Naive B cell (primary cell): ENCODE data around the gene TACR2. TPM values are rescaled to one million over a fixed set of nuclear protein-coding genes. Genes with fewer than 3 reads are reported as not detected.
A peak's percentile ranks its signal among the peaks of the same experiment; 100 is the strongest.

ENCODE experiments used
- ATAC-seq, 2 donors: fragments of 150-1000 bp; cut with Tn5 transposase; 2 replicates each; pipeline ENCODE4 v1.10.0; 2021; ENCODE audit warnings: low read depth in 2 of 2, mild to moderate bottlenecking in 2 of 2, moderate library complexity in 2 of 2
- DNase-seq: peaks from one replicate; pipeline ENCODE4 v3.0.0; 2022
- H3K27ac Mint-ChIP-seq, 6 donors: one replicate each; pipeline ENCODE4 v1.8.0; 2020 to 2022; ENCODE audit warnings: mild to moderate bottlenecking in 6 of 6, mixed read lengths in 6 of 6, moderate library complexity in 5 of 6, inconsistent platforms in 2 of 6
- H3K27me3 Mint-ChIP-seq, 3 donors: one replicate each; pipeline ENCODE4 v1.8.0; 2021 to 2022; ENCODE audit warnings: mixed read lengths in 3 of 3, mild to moderate bottlenecking in 1 of 3
- H3K36me3 Mint-ChIP-seq, 2 donors: one replicate each; pipeline ENCODE4 v1.8.0; 2020 to 2022; ENCODE audit warnings: mixed read lengths in 2 of 2, inconsistent platforms in 1 of 2, mild to moderate bottlenecking in 1 of 2
- H3K4me1 Mint-ChIP-seq, 3 donors: one replicate each; pipeline ENCODE4 v1.8.0; 2020 to 2022; ENCODE audit warnings: mixed read lengths in 3 of 3, inconsistent platforms in 1 of 3, mild to moderate bottlenecking in 1 of 3, moderate library complexity in 1 of 3
- H3K4me3 Mint-ChIP-seq, 8 donors: one replicate each; pipeline ENCODE4 v1.8.0; 2020 to 2022; ENCODE audit warnings: mild to moderate bottlenecking in 8 of 8, mixed read lengths in 8 of 8, moderate library complexity in 8 of 8, inconsistent platforms in 2 of 8
- H3K9me3 Mint-ChIP-seq, 7 donors: one replicate each; pipeline ENCODE4 v1.8.0; 2020 to 2022; ENCODE audit warnings: mixed read lengths in 7 of 7, mild to moderate bottlenecking in 5 of 7, inconsistent platforms in 2 of 7, moderate library complexity in 1 of 7
- polyA plus RNA-seq, 6 donors: library from polyadenylated mRNA; unstranded; fragments of 300-500 nt; fragmentation: Illumina TruSeq; gene quantifications; one replicate each; pipeline ENCODE4 v1.2.3, GENCODE V29; 2021; ENCODE audit warnings: low read depth in 6 of 6

TACR2 gene
- polyA plus RNA-seq, 6 donors from 2014 or later, result 0.34 to 0.38 TPM; not detected in 4

- Mint-ChIP-seq H3K9me3 (no peaks in the 10 kb centered on the region), H3K4me3 (no peak overlapping the region), H3K4me1 (peaks cover 0 to under 1% (median 0%) of the 10 kb centered on the region in 3 donors), H3K36me3 (peaks cover 9 to 12% of the 10 kb centered on the region in 2 donors), H3K27ac (peak overlapping the region in 1 of 6 donors; percentile 63), H3K27me3 (no peaks in the 10 kb centered on the region)
- ATAC-seq (no peak), DNase-seq (no peak)
These were observed 15.3 kb downstream of the TACR2 start for GRCh38 chr10:69401416-69401815.

GRCh38 chr10:69400936-69401335 is 15.8 kb downstream of the TACR2 start:
- no peak for DNase-seq
- H3K9me3 Mint-ChIP-seq, result no peaks in the 10 kb centered on the region

DNA sequence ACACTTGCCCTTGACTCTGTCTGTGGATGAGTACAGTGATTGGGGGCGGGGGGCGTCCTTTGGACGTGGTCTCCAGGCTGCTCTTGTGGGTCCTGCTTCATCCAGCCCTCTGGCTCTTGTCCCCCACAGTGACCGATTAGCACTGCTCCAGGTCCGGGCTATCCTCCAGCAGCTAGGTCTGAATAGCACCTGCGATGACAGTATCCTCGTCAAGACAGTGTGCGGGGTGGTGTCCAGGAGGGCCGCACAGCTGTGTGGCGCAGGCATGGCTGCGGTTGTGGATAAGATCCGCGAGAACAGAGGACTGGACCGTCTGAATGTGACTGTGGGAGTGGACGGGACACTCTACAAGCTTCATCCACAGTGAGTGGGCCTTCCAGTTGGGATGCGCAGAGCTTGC is 18.3 kb downstream of the TACR2 start:
- ATAC-seq, result no peak

More at GRCh38 chr10:69400936-69401335, 15.8 kb downstream of the TACR2 start:
- Mint-ChIP-seq H3K27me3 (no peaks in the 10 kb centered on the region), H3K27ac (no peak overlapping the region), H3K4me3 (no peak overlapping the region), H3K4me1 (no peaks in the 10 kb centered on the region), H3K36me3 (peaks cover 9 to 12% of the 10 kb centered on the region in 2 donors)
- ATAC-seq, result no peak

GRCh38 chr10:69397972-69398371 is 18.7 kb downstream of the TACR2 start:
- no peak for ATAC-seq
- Mint-ChIP-seq H3K27ac (no peak overlapping the region), H3K4me1 (no peaks in the 10 kb centered on the region), H3K27me3 (no peaks in the 10 kb centered on the region), H3K36me3 (peaks cover 12 to 15% of the 10 kb centered on the region in 2 donors), H3K4me3 (no peak overlapping the region), H3K9me3 (no peaks in the 10 kb centered on the region)
- no peak for DNase-seq

More for the DNA sequence above, 18.3 kb downstream of the TACR2 start:
- no peak for DNase-seq
- H3K27me3 Mint-ChIP-seq, result no peaks in the 10 kb centered on the region
- no peaks in the 10 kb centered on the region for H3K4me1 Mint-ChIP-seq
- H3K36me3 Mint-ChIP-seq, result peaks cover 12 to 15% of the 10 kb centered on the region in 2 donors
- peak overlapping the region in 1 of 6 donors; percentile 38 for H3K27ac Mint-ChIP-seq
- H3K9me3 Mint-ChIP-seq, result no peaks in the 10 kb centered on the region
- H3K4me3 Mint-ChIP-seq, result no peak overlapping the region

GRCh38 chr10:69394020-69394419 is 22.7 kb downstream of the TACR2 start:
- no peak for DNase-seq
- Mint-ChIP-seq H3K4me3 (no peak overlapping the region), H3K27me3 (no peaks in the 10 kb centered on the region), H3K9me3 (no peaks in the 10 kb centered on the region), H3K27ac (no peak overlapping the region), H3K36me3 (peaks cover 0 to 7% of the 10 kb centered on the region in 2 donors), H3K4me1 (peaks cover 12 to 19% (median 13%) of the 10 kb centered on the region in 3 donors)
- ATAC-seq, result no peak

DNA sequence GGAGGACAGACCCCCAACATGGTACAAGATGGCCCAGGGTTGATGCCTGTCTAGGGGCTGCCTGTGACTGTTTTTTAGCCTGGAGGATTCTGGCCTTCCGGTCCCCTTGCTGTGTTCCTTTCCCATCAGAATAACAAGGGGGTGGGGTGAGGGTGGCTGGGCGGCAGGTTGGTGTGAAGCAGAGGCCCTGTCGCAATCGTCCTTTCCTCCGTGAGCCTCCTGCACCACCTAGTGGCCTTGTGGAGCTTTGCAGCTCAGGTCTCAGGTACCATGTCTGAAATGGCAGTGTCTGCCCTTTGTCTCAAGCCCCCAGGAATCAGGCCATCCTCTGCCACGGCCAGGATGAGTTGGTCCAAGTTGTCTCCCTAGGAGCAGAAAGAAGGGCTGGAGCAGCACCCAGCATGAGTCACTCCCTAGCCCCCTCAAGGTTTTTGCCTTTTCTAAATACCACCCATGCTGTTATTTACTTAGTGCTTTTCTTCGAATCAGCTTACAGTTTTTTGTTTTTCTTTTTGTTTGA is 24.2 kb downstream of the TACR2 start:
- ATAC-seq, result peak; percentile 92 to 98
- Mint-ChIP-seq H3K9me3 (peaks cover 0 to 2% (median 0%) of the 10 kb centered on the region in 7 donors), H3K4me1 (peaks cover 12 to 19% (median 13%) of the 10 kb centered on the region in 3 donors), H3K27me3 (no peaks in the 10 kb centered on the region), H3K27ac (peak overlapping the region in 4 of 6 donors; percentile 24 to 89 (median 78)), H3K4me3 (no peak overlapping the region), H3K36me3 (peaks cover 0 to 21% of the 10 kb centered on the region in 2 donors)
- peak; percentile 74 for DNase-seq

- no peak for ATAC-seq
- Mint-ChIP-seq H3K36me3 (peaks cover 0 to 23% of the 10 kb centered on the region in 2 donors), H3K27me3 (no peaks in the 10 kb centered on the region), H3K9me3 (peaks cover 0 to 2% (median 0%) of the 10 kb centered on the region in 7 donors), H3K4me3 (no peak overlapping the region), H3K27ac (peak overlapping the region in 2 of 6 donors; percentile 11 to 17), H3K4me1 (peaks cover 12 to 19% (median 13%) of the 10 kb centered on the region in 3 donors)
- DNase-seq, result no peak
These were observed 25.6 kb downstream of the TACR2 start for GRCh38 chr10:69391158-69391557.

DNA sequence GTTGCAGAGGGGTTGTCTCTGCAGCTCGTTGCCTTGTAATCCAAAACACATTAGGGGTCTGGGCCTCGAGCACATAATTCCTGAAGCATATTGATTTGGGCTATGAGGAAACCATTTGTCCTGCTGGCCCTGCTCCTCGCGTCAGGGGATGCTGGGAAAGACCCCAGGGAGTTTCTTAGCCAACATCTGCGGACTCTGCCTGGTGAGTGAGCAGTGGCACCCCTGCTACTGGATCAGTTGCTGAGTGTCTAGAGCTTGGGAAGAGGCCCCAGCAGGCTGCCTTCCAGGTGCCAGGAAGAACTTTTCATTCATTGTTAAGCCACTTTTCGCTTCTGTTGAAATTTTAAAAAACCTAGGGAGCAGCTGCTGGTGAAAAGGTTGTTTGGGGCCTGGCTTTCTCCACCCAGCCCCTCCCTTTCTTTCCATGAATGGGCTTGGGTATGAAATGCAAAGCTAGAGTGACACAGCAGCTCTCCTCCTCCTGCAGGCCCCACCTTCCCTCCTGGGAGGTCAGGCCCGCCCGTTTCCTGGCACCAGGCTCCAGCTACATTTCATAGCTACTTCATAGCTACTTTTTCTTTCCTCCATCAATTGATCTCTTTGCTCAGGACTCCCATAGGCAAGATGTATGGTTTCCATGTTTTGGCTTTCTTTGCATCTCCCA is 26.8 kb downstream of the TACR2 start:
- peaks cover 5 to 29% of the 10 kb centered on the region in 2 donors for H3K36me3 Mint-ChIP-seq
- no peak overlapping the region for H3K4me3 Mint-ChIP-seq
- H3K9me3 Mint-ChIP-seq, result peaks cover 0 to 2% (median 0%) of the 10 kb centered on the region in 7 donors
- no peaks in the 10 kb centered on the region for H3K27me3 Mint-ChIP-seq
- H3K27ac Mint-ChIP-seq, result peak overlapping the region in 5 of 6 donors; percentile 24 to 90 (median 65)
- peaks cover 12 to 19% (median 13%) of the 10 kb centered on the region in 3 donors for H3K4me1 Mint-ChIP-seq
- DNase-seq (no peak), ATAC-seq (no peak)

GRCh38 chr10:69388488-69388887 is 28.2 kb downstream of the TACR2 start:
- Mint-ChIP-seq H3K4me1 (peaks cover 12 to 19% (median 13%) of the 10 kb centered on the region in 3 donors), H3K4me3 (no peak overlapping the region), H3K27ac (no peak overlapping the region), H3K36me3 (peaks cover 16 to 33% of the 10 kb centered on the region in 2 donors), H3K9me3 (peaks cover 0 to 2% (median 0%) of the 10 kb centered on the region in 7 donors), H3K27me3 (no peaks in the 10 kb centered on the region)
- no peak for ATAC-seq
- no peak for DNase-seq

GRCh38 chr10:69387500-69387899 is 29.2 kb downstream of the TACR2 start:
- H3K27ac Mint-ChIP-seq, result peak overlapping the region in 2 of 6 donors; percentile 15 to 58
- ATAC-seq (no peak), DNase-seq (no peak)
- H3K36me3 Mint-ChIP-seq, result peaks cover 16 to 38% of the 10 kb centered on the region in 2 donors
- no peak overlapping the region for H3K4me3 Mint-ChIP-seq
- peaks cover 0 to 2% (median 0%) of the 10 kb centered on the region in 7 donors for H3K9me3 Mint-ChIP-seq
- peaks cover 11 to 16% (median 11%) of the 10 kb centered on the region in 3 donors for H3K4me1 Mint-ChIP-seq
- H3K27me3 Mint-ChIP-seq, result no peaks in the 10 kb centered on the region

- peaks cover 2 to 8% (median 5%) of the 10 kb centered on the region in 3 donors for H3K4me1 Mint-ChIP-seq
- no peak for DNase-seq
- ATAC-seq, result no peak
- peaks cover 0 to 2% (median 0%) of the 10 kb centered on the region in 7 donors for H3K9me3 Mint-ChIP-seq
- peaks cover 16 to 38% of the 10 kb centered on the region in 2 donors for H3K36me3 Mint-ChIP-seq
- H3K27me3 Mint-ChIP-seq, result no peaks in the 10 kb centered on the region
- no peak overlapping the region for H3K4me3 Mint-ChIP-seq
- peak overlapping the region in 3 of 6 donors; percentile 4 to 25 (median 20) for H3K27ac Mint-ChIP-seq
These were observed 31.0 kb downstream of the TACR2 start for GRCh38 chr10:69385454-69386350.

- Mint-ChIP-seq H3K27ac (no peak overlapping the region), H3K4me3 (no peak overlapping the region), H3K27me3 (no peaks in the 10 kb centered on the region), H3K36me3 (peaks cover 26 to 38% of the 10 kb centered on the region in 2 donors), H3K9me3 (peaks cover 0 to 2% (median 0%) of the 10 kb centered on the region in 7 donors), H3K4me1 (no peaks in the 10 kb centered on the region)
- DNase-seq, result no peak
- ATAC-seq, result no peak
These were observed 32.4 kb downstream of the TACR2 start for GRCh38 chr10:69384320-69384719.

- peak overlapping the region in 1 of 6 donors; percentile 4 for H3K27ac Mint-ChIP-seq
- no peak overlapping the region for H3K4me3 Mint-ChIP-seq
- peaks cover 0 to 2% (median 0%) of the 10 kb centered on the region in 7 donors for H3K9me3 Mint-ChIP-seq
- DNase-seq, result no peak
- ATAC-seq, result no peak
- H3K4me1 Mint-ChIP-seq, result no peaks in the 10 kb centered on the region
- peaks cover 32 to 33% of the 10 kb centered on the region in 2 donors for H3K36me3 Mint-ChIP-seq
- no peaks in the 10 kb centered on the region for H3K27me3 Mint-ChIP-seq
These were observed 33.2 kb downstream of the TACR2 start for GRCh38 chr10:69383558-69383957.
